Kidney tubule cell (primary cell): Measurements from ENCODE around the gene CLDN4.

ENCODE experiments used
- DNase-seq: peaks from one replicate; pipeline ENCODE4 v3.0.0-alpha.2; 2018; ENCODE audit warnings: low spot score

CLDN4 gene

GRCh38 chr7:73872056-73872908 is 41.5 kb downstream of the CLDN4 start:
- no peak for DNase-seq

GRCh38 chr7:73876361-73876760 is 45.6 kb downstream of the CLDN4 start:
- DNase-seq: no peak

- DNase-seq: no peak
Measured at GRCh38 chr7:73876973-73877372, 46.2 kb downstream of the CLDN4 start.

GRCh38 chr7:73879977-73880681 is 49.3 kb downstream of the CLDN4 start:
- DNase-seq: peak; percentile 33

- no peak for DNase-seq
Measured at GRCh38 chr7:73880755-73881328, 50.0 kb downstream of the CLDN4 start.

GRCh38 chr7:73881352-73882046 is 50.7 kb downstream of the CLDN4 start:
- no peak for DNase-seq

- DNase-seq: no peak
Measured at GRCh38 chr7:73882047-73882402, 51.2 kb downstream of the CLDN4 start.
